Measurements from ENCODE around the gene PRR30.

PRR30 gene

DNA sequence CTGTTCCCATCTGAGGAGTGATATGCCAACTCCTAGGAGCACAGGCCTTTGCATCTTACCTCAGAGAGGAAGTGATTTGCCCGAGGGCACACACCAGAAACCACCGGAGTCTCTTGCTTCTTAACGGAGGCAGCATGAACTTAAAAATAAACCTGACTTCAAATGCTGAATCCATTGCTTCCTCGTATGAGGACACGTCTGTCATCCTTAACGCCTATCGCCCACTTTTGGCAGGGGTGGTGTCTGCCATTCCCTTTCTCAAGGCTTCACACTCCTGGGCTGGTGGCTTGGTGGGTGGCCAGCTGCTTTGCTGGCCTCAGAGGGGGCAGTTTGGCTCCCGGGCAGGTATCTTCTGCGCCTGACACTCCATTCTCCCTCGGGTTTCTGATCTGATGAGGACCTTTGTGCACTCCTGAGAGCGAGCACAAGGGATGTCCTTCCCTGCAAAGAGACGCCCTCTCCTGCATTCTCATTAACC lies 3.7 kb downstream of the PRR30 start:
- DNase-seq (ENCODE audit: insufficient read length), result no peak

DNA sequence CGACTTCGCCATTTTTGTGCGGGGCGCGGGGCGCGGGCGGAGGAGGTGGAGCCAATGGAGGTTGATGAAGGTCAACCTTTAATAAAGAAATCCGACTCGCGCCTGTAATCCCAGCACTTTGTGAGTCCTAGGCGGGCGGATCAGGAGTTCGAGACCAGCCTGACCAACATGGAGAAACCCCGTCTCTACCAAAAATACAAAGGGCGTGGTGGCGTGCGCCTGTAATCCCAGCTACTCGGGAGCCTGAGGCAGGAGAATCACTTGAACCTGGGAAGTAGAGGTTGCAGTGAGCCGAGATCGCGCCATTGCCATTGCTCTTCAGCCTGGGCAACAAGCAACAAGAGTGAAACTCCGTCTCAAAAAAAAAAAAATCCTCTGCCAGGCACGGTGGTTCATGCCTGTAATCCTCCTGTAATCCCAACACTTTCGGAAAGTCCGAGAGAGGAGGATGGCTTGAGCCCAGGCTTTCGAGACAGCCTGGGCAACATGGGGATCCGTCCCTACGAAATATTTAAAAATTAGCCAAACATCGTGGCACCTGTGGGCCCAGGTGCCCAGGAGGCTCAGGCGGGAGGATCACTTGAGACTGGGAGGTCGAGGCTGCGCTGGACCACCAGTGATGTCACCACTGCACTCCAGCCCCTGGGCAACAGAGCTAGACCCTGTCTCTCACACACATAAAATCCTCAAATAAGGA lies 4.3 kb downstream of the PRR30 start:
- TF ChIP-seq POLR2AphosphoS5 (IDR thresholded peaks at IDR 0.05; ENCODE audit: low read depth, low read length) (no peak), TAF1 (IDR thresholded peaks at IDR 0.05; ENCODE audit: borderline replicate concordance, low read depth, low read length) (0 out of 2 replicates have a peak, but pooled peaks have one; percentile 20)
- FAIRE-seq, result no peak
- no peak for DNase-seq (ENCODE audit: insufficient read length)

More for the DNA sequence above, 3.7 kb downstream of the PRR30 start:
- no peak for TF ChIP-seq POLR2AphosphoS5 (IDR thresholded peaks at IDR 0.05; ENCODE audit: low read depth, low read length)
- no peak for TF ChIP-seq POLR2A (IDR thresholded peaks at IDR 0.05; ENCODE audit: low read depth, low read length)
- TF ChIP-seq TAF1 (IDR thresholded peaks at IDR 0.05; ENCODE audit: borderline replicate concordance, low read depth, low read length), result no peak
- peak; percentile 21 for FAIRE-seq

DNA sequence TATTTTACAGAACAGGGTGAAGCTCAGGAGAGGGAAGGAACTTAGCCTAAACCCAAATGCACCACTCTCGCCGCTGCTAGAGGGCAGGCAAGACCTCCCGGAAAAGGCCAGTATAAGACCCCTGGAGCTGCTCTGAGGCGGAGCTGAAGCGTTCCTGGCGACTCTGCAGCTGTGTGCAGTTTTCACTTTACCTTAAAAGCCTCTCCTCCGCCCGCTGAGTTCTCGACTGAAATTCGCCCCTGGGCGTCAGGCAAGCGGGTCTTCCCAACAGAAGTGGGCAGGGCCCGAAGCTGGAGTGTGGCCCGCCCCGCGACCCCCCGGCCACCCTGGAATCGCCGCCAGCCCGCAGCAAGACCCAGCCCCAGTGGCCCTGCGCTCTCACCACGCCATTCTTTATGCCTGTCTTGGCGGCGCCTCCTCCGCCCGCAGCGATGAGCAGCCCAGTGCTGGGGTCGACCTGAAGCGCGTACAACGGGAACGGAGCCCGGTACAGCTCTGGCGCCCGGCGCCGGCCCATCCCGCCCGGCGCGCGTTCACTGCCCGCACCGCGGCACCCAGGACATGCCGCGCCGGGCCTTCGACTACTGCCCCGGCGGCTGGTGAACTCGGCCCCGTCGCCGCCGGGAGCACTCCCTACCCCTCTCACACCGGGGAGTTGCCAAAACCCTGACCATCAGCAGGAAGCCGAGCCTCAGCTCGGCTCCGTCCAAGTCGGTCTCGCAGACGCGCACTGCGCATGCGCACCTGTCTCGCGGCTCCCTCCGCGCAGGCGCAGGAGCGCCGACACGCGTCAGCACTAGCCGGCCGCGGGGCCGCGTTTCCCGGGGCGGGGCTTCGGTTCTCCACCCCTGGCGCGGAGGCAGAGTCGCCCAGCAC lies 5.1 kb downstream of the PRR30 start, which contains the start of gene PREB:
TSS of gene PREB (minus strand) at position 732 of the 876 bp plus-strand sequence. CDS start at position 517, 215 bp downstream.
- TF ChIP-seq TAF1 (IDR thresholded peaks at IDR 0.05; ENCODE audit: borderline replicate concordance, low read depth, low read length) (peak; percentile 22; the same call in 1 of the 2 replicates), POLR2A (IDR thresholded peaks at IDR 0.05; ENCODE audit: low read depth, low read length) (peak; percentile 85), POLR2AphosphoS5 (IDR thresholded peaks at IDR 0.05; ENCODE audit: low read depth, low read length) (peak; percentile 85)
- FAIRE-seq, result peak; percentile 99
- peak; percentile 99 for DNase-seq (ENCODE audit: insufficient read length)

DNA sequence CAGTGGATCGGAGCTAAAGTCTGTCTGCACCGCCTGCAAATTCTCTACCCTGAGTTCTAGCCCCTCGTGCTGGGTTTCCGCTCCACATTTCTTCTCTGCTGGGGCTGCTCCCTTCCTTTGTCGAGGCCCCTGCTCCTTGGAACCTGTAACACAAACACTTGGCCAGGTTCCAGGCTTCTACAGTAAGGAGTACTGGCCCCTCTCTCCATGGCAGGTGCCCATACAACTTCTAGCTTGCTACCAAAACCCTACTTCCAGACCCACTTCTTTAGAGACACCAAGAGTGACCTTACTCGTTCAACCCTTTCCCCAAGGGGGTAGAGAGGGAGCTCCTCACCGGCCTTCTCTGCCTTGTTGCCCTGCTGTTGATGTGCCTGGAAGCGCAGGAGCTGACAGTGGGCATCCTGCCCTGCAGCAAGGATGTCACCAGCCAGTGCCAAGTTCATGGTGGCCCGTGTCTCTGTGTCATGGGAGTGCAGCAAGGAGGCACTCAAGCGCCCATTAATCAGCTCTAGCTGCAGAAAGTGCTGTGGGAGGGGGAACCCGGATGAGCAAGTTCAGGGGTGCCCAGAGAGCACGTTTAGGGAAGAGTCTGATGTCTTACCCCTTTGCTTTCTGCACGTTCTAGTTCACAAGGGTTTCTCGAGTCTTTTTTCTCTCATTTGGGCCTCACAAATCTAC lies 5.9 kb downstream of the PRR30 start:
- no peak for DNase-seq (ENCODE audit: insufficient read length)
- TF ChIP-seq POLR2A (IDR thresholded peaks at IDR 0.05; ENCODE audit: low read depth, low read length) (no peak), TAF1 (IDR thresholded peaks at IDR 0.05; ENCODE audit: borderline replicate concordance, low read depth, low read length) (no peak), POLR2AphosphoS5 (IDR thresholded peaks at IDR 0.05; ENCODE audit: low read depth, low read length) (no peak)
- FAIRE-seq, result no peak

GRCh38 chr2:27131429-27131828 lies 7.8 kb downstream of the PRR30 start:
- DNase-seq (ENCODE audit: insufficient read length), result no peak
- FAIRE-seq, result no peak
- no peak for TF ChIP-seq POLR2A (IDR thresholded peaks at IDR 0.05; ENCODE audit: low read depth, low read length)

GRCh38 chr2:27130396-27130795 lies 8.8 kb downstream of the PRR30 start:
- DNase-seq (ENCODE audit: insufficient read length) (no peak), FAIRE-seq (no peak)
- TF ChIP-seq POLR2A (IDR thresholded peaks at IDR 0.05; ENCODE audit: low read depth, low read length) (no peak), TAF1 (IDR thresholded peaks at IDR 0.05; ENCODE audit: borderline replicate concordance, low read depth, low read length) (no peak), POLR2AphosphoS5 (IDR thresholded peaks at IDR 0.05; ENCODE audit: low read depth, low read length) (no peak)

DNA sequence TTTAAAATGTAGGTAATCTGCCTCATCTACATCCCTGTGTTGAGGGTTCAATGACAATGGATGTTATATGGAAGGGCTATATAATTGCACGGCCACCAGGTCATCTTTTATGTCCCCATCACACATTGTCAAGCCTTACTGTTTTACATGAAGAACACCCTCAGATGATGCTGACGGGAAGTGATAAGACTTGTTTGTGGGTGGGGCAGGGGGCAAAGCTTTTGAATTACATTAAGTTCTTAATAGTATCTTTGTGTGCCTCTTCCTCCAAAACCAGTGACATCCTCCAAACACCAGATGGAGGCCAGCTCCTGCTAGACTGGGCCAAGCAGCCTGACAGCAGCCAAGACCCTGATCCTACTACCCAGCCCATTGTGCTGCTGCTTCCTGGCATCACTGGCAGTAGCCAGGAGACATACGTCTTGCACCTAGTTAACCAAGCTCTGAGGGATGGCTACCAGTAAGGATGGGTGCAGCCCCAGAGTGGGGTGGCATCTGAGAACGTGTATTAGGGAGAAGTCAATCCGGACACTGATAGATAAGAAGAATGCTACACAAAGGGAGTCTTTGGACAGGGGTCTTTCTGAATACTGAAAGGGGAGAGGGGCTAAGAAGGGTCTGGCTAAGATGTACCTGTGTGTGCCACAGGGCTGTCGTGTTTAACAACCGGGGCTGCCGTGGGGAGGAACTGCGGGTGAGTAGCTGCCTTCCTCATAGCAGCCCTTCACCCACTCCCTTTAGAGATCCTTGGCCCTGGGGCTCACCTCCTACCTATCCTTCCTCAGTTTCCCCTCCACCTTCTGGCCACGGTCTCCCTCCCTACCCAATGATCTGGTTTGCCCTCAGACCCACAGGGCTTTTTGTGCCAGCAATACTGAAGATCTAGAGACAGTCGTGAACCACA lies 10.3 kb downstream of the PRR30 start:
- no peak for TF ChIP-seq TAF1 (IDR thresholded peaks at IDR 0.05; ENCODE audit: borderline replicate concordance, low read depth, low read length)
- TF ChIP-seq POLR2A (IDR thresholded peaks at IDR 0.05; ENCODE audit: low read depth, low read length), result peak; percentile 7; the same call in 1 of the 2 replicates
- FAIRE-seq, result no peak
- DNase-seq (ENCODE audit: insufficient read length), result no peak

DNA sequence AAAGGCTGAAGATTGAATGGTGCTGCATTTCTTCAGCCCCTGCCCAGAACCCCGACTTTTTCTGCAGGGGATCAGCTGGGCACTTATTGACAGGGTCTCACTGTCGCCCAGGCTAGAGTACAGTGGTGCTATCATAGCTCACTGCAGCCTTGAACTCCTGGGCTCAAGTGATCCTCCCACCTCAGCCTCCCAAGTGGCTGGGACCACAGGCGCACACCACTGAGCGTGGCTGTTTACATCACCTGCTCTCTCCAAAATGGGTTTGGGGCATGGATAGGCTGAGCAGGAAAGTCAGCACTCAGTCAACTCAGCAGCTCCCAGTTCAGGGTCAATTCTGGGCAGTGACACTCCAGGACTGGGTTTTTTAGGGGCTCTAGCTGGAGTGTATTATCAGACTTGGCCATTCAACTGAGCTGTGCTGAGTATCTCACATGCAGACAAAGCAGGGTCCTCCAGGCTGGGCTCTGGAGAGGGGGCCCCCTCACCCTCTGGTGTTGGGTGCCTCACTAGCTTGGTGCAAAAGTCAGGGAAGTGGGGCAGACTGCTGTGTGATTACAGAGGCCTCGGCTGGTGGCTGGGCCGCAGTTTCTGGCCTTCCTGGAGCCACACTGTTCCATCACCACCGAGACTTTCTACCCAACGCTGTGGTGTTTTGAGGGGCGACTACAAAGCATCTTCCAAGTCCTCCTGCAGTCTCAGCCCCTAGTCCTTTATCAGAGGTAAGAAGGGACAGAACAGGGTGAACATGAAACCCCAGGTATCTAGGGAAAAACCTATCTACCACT lies 11.1 kb downstream of the PRR30 start:
- no peak for FAIRE-seq
- TF ChIP-seq POLR2AphosphoS5 (IDR thresholded peaks at IDR 0.05; ENCODE audit: low read depth, low read length) (no peak), TAF1 (IDR thresholded peaks at IDR 0.05; ENCODE audit: borderline replicate concordance, low read depth, low read length) (no peak), POLR2A (IDR thresholded peaks at IDR 0.05; ENCODE audit: low read depth, low read length) (0 out of 2 replicates have a peak, but pooled peaks have one; percentile 10)

GRCh38 chr2:27126252-27126710 lies 12.9 kb downstream of the PRR30 start:
- FAIRE-seq (no peak), DNase-seq (ENCODE audit: insufficient read length) (no peak)
- TF ChIP-seq TAF1 (IDR thresholded peaks at IDR 0.05; ENCODE audit: borderline replicate concordance, low read depth, low read length) (no peak), POLR2A (IDR thresholded peaks at IDR 0.05; ENCODE audit: low read depth, low read length) (no peak), POLR2AphosphoS5 (IDR thresholded peaks at IDR 0.05; ENCODE audit: low read depth, low read length) (no peak)

More for the DNA sequence above, 11.1 kb downstream of the PRR30 start:
- no peak for DNase-seq (ENCODE audit: insufficient read length)

DNA sequence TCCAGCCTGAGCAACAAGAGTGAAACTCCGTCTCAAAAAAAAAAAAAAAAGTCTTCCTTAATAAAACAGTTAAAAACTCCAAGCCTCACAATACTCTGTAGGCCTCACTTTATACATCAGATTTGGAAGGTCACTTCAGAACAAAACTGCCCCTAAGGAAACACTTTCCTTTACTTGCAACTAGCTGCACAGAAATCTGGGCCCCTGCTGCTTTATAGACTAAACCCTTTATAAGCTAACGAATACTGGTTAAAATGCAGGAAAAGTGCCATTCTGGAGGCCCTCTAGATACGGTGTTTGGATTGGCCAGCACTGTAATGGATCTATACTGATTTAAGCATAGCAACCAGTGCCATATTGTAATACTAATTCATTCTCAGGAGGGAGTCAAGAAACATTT lies 14.1 kb downstream of the PRR30 start:
- FAIRE-seq (no peak), DNase-seq (ENCODE audit: insufficient read length) (no peak)
- TF ChIP-seq TAF1 (IDR thresholded peaks at IDR 0.05; ENCODE audit: borderline replicate concordance, low read depth, low read length), result no peak
- TF ChIP-seq POLR2A (IDR thresholded peaks at IDR 0.05; ENCODE audit: low read depth, low read length), result no peak
- TF ChIP-seq POLR2AphosphoS5 (IDR thresholded peaks at IDR 0.05; ENCODE audit: low read depth, low read length), result no peak

Measured in GM12892 (cell line).